ENCODE results near the gene LRFN3. TPM values are rescaled to one million over a fixed set of nuclear protein-coding genes. Genes with fewer than 3 reads are reported as not detected.
"Not testable (repeated sequence)": the region's sequence is repeated elsewhere in the genome, so short reads cannot be mapped to it uniquely, and the experiment has no call there.

The LRFN3 gene
- total RNA-seq, 8 experiments from 2014 or later = 0.56 to 11.7 (median 6.5) TPM

- H3K4me1 ChIP-seq (replicated peaks in 1 of 2); H3K27ac ChIP-seq; in situ Hi-C loops (cut with MboI; ENCODE audit: low pct_unique_long_range_greater_than_20kb in 2 of 9, low sequenced_read_pairs in 9 of 9, unreplicated experiment in 9 of 9); H3K4me3 ChIP-seq; ATAC-seq (replicated peaks in 6 of 8): not testable (repeated sequence)
- 77 to 97% (median 90%) methylated on average over 3 to 12 of the region's 14 CpGs; no CpG with 5 or more reads in 2 of the 10 experiments for whole genome bisulfite sequencing, 10 experiments
Measured at GRCh38 chr19:35910355-35910754, 25.8 kb upstream of the LRFN3 start.

- Histone ChIP-seq H3K27ac (no peak overlapping the region), H3K4me3 (no peak overlapping the region), H3K4me1 (replicated peaks in 1 of 2) (peaks cover 0 to 4% of the 10 kb centered on the region in 2 donors)
- peak in 1 of 8 experiments; percentile 15 for ATAC-seq (replicated peaks in 6 of 8)
- in situ Hi-C loops (cut with MboI; ENCODE audit: low pct_unique_long_range_greater_than_20kb in 2 of 9, low sequenced_read_pairs in 9 of 9, unreplicated experiment in 9 of 9) = no loop called here
- 0 to 43% (median 17%) methylated on average over 1 to 2 of the region's 3 CpGs; no CpG with 5 or more reads in 5 of the 10 experiments for WGBS, 10 experiments
Measured at GRCh38 chr19:35911173-35911572, 25.0 kb upstream of the LRFN3 start.

GRCh38 chr19:35911790-35912189 is 24.4 kb upstream of the LRFN3 start:
- ATAC-seq (replicated peaks in 6 of 8) = peak in 1 of 8 experiments; percentile 15
- WGBS, 10 experiments = 38 to 100% (median 79%) methylated on average over 1 to 3 of the region's 5 CpGs; no CpG with 5 or more reads in 5 of the 10 experiments
- Histone ChIP-seq H3K4me3 (no peak overlapping the region), H3K27ac (no peak overlapping the region), H3K4me1 (replicated peaks in 1 of 2) (peaks cover 0 to 4% of the 10 kb centered on the region in 2 donors)
- in situ Hi-C loops (cut with MboI; ENCODE audit: low pct_unique_long_range_greater_than_20kb in 2 of 9, low sequenced_read_pairs in 9 of 9, unreplicated experiment in 9 of 9) = no loop called here

DNA sequence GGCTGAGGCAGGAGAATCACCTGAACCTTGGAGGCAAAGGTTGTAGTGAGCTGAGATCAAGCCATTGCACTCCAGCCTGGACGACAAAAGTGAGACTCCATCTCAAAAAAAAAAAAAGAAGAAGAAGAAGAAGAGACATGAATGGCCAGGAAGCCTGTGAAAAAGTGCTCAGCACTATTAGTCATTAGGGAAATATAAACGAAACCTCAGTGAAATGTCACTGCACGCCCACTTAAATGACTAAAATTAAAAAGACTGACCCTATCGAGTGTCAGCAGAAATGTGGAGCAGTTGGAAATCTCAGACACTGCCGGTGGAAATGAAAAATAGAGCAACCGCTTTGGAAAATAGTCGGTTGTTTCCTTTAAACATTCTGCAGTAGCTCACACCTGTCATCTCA is 22.6 kb upstream of the LRFN3 start:
- H3K27ac ChIP-seq = no peak overlapping the region
- in situ Hi-C loops (cut with MboI; ENCODE audit: low pct_unique_long_range_greater_than_20kb in 2 of 9, low sequenced_read_pairs in 9 of 9, unreplicated experiment in 9 of 9) = no loop called here

GRCh38 chr19:35915443-35915842 is 20.7 kb upstream of the LRFN3 start:
- in situ Hi-C loops (cut with MboI; ENCODE audit: low pct_unique_long_range_greater_than_20kb in 2 of 9, low sequenced_read_pairs in 9 of 9, unreplicated experiment in 9 of 9) = no loop called here
- Histone ChIP-seq H3K4me1 (replicated peaks in 1 of 2) (no peaks in the 10 kb centered on the region), H3K4me3 (no peak overlapping the region), H3K27ac (no peak overlapping the region)
- no peak for ATAC-seq (replicated peaks in 6 of 8)
- WGBS, 10 experiments = 11 to 73% (median 50%) methylated on average over 2 to 3 of the region's 3 CpGs; no CpG with 5 or more reads in 2 of the 10 experiments

More for the DNA sequence above, 22.6 kb upstream of the LRFN3 start:
- no peak for ATAC-seq (replicated peaks in 6 of 8)
- no peaks in the 10 kb centered on the region for H3K4me1 ChIP-seq (replicated peaks in 1 of 2)
- H3K4me3 ChIP-seq = no peak overlapping the region
- WGBS, 10 experiments = 20 to 84% (median 71%) methylated on average over 1 to 7 of the region's 7 CpGs

DNA sequence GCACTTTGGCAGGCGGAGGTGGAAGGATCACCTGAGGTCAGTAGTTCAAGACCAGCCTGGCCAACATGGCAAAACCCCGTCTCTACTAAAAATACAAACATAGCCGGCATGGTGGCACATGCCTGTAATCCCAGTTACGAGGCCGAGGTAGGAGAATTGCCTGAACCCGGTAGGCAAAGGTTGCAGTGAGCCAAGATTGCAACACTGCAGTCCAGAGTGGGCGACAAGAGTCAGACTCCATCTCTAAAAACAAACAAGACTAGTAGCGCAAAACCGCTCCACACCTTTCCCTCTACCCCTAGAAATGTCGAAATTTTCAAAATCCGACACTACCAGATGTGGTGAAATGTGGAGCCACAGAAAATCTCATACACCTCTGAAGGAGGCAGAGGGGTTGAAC is 16.9 kb upstream of the LRFN3 start:
- 60 to 91% (median 81%) methylated on average over 1 to 8 of the region's 11 CpGs; no CpG with 5 or more reads in 4 of the 10 experiments for WGBS, 10 experiments
- no peak overlapping the region for H3K27ac ChIP-seq
- H3K4me1 ChIP-seq (replicated peaks in 1 of 2) = no peaks in the 10 kb centered on the region
- in situ Hi-C loops (cut with MboI; ENCODE audit: low pct_unique_long_range_greater_than_20kb in 2 of 9, low sequenced_read_pairs in 9 of 9, unreplicated experiment in 9 of 9) = no loop called here
- ATAC-seq (replicated peaks in 6 of 8) = no peak
- H3K4me3 ChIP-seq = no peak overlapping the region

DNA sequence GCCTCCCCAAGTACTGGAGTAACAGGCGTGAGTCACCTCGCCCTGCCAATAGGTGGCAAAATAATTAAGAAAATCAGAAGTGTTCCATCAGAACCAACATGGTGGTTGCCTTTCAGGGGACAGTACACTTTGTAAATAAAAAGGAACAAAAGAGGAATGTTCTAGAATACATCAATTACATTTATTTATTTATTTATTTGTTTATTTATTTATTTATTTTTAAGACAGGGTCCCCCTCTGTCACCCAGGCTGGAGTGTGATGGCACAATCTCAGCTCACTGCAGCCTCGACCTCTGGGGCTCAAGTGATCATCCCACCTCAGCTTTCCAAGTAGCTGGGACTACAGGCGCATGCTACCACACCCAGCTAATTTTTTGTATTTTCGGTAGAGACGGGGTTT is 15.2 kb upstream of the LRFN3 start:
- WGBS, 10 experiments = 32 to 90% (median 62%) methylated on average over 1 to 5 of the region's 6 CpGs; no CpG with 5 or more reads in 4 of the 10 experiments
- Histone ChIP-seq H3K4me1 (replicated peaks in 1 of 2) (no peaks in the 10 kb centered on the region), H3K27ac (no peak overlapping the region), H3K4me3 (no peak overlapping the region)
- in situ Hi-C loops (cut with MboI; ENCODE audit: low pct_unique_long_range_greater_than_20kb in 2 of 9, low sequenced_read_pairs in 9 of 9, unreplicated experiment in 9 of 9) = no loop called here
- no peak for ATAC-seq (replicated peaks in 6 of 8)

GRCh38 chr19:35925501-35925900 is 10.7 kb upstream of the LRFN3 start:
- Histone ChIP-seq H3K4me1 (replicated peaks in 1 of 2) (no peaks in the 10 kb centered on the region), H3K4me3 (no peak overlapping the region), H3K27ac (no peak overlapping the region)
- no peak for ATAC-seq (replicated peaks in 6 of 8)
- 0 to 80% (median 80%) methylated on average over 1 to 2 of the region's 3 CpGs; no CpG with 5 or more reads in 4 of the 10 experiments for WGBS, 10 experiments
- in situ Hi-C loops (cut with MboI; ENCODE audit: low pct_unique_long_range_greater_than_20kb in 2 of 9, low sequenced_read_pairs in 9 of 9, unreplicated experiment in 9 of 9) = no loop called here

- no peak for ATAC-seq (replicated peaks in 6 of 8)
- no peak overlapping the region for H3K27ac ChIP-seq
- peaks cover 3 to 4% of the 10 kb centered on the region in 2 donors for H3K4me1 ChIP-seq (replicated peaks in 1 of 2)
- WGBS, 10 experiments = 53 to 84% (median 75%) methylated on average over 1 to 5 of the region's 5 CpGs; no CpG with 5 or more reads in 3 of the 10 experiments
- no peak overlapping the region for H3K4me3 ChIP-seq
- in situ Hi-C loops (cut with MboI; ENCODE audit: low pct_unique_long_range_greater_than_20kb in 2 of 9, low sequenced_read_pairs in 9 of 9, unreplicated experiment in 9 of 9) = no loop called here
Measured at GRCh38 chr19:35928507-35928906, 7.7 kb upstream of the LRFN3 start.

DNA sequence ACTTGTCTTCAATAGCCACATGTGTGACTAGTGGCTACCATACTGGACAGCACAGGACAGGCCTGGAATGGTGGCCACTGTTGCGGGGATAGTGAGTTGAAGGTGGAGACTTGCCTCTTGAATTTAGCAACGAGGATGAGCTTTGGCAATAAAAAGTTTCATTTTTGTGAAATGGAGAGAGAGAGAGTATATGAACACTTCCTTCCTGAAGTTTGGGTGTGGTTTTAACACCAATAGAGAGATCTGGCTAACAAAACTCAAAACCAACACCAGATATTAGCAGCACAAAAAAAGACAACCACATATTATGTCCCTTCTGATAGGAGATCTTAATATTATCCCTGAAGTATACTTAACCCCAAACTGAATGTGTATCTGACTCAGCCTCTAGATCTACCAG is 6.3 kb upstream of the LRFN3 start:
- no peak for ATAC-seq (replicated peaks in 6 of 8)
- Histone ChIP-seq H3K4me3 (no peak overlapping the region), H3K4me1 (replicated peaks in 1 of 2) (peaks cover 3 to 4% of the 10 kb centered on the region in 2 donors), H3K27ac (no peak overlapping the region)
- in situ Hi-C loops (cut with MboI; ENCODE audit: low pct_unique_long_range_greater_than_20kb in 2 of 9, low sequenced_read_pairs in 9 of 9, unreplicated experiment in 9 of 9) = loop anchor here in 1 of 9 experiments (10.0 kb wide), 1 partner anchor 45 kb away; no protein-coding TSS in a partner anchor
- WGBS, 10 experiments = 50 to 100% (median 95%) methylated on average over 1 to 2 of the region's 2 CpGs; no CpG with 5 or more reads in 3 of the 10 experiments

DNA sequence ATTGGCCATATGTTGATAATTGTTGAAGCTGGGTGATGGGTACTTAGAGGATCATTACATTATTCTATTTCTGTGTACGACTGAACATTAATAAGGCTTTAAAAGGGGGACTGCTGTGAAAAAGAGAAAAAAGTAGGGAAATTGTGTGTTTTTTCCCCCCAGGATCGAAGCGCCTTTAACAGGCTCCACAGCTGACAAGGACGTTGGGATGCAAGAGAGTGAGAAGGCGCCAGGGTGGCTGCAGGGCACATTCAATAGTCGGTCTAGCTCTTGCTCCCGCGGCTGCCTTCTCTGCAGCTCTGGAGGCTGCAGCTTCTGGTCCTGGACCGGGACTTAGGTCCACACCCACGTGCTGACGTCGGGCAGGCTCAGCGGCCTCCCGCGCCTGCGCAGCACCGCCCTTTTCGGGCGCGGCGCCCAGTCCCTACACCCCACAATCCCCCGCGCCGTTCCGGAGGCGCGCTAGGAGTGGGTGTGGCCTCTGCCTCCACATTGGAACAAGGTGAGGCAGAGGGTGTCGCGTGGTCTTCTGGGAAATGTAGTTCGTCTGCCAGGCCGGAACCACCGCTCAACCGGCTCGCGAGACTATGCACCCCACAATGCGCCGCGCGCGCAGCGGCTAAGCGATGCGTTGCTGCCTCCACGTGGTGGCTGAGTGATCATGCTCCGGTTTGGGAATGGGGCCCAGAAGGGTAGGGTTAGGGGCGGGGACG is 4.9 kb upstream of the LRFN3 start:
- in situ Hi-C loops (cut with MboI; ENCODE audit: low pct_unique_long_range_greater_than_20kb in 2 of 9, low sequenced_read_pairs in 9 of 9, unreplicated experiment in 9 of 9) = loop anchor here in 1 of 9 experiments (10.0 kb wide), 1 partner anchor 47 kb away; no protein-coding TSS in a partner anchor
- Histone ChIP-seq H3K4me1 (replicated peaks in 1 of 2) (peaks cover 7 to 8% of the 10 kb centered on the region in 2 donors), H3K4me3 (peak overlapping the region; percentile 32 to 38 (median 37)), H3K27ac (peak overlapping the region; percentile 73 to 79)
- 0 to 38% (median 1%) methylated on average over 1 to 15 of the region's 47 CpGs; no CpG with 5 or more reads in 1 of the 10 experiments for WGBS, 10 experiments
- peak; percentile 93 to 97 (median 96) for ATAC-seq (replicated peaks in 6 of 8)

DNA sequence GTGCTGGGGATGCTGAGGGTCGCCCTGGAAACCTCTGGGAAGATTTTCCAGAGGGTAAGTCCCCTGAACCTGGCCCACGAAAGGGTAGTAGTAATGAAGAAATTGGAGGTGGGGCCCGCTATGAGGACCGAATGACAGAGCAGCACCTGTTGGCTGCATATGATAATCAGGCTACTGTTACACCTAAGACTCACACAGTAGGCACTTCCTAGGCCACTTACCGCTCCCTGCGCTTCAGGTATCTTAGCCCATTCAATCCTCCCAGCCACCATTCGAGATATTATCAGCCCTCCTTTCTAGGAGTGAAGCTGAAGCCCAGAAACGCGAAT is 4.3 kb upstream of the LRFN3 start:
- Histone ChIP-seq H3K4me1 (replicated peaks in 1 of 2) (peaks cover 7 to 8% of the 10 kb centered on the region in 2 donors), H3K27ac (no peak overlapping the region), H3K4me3 (peak overlapping the region; percentile 18 to 25 (median 22))
- 0 to 67% (median 38%) methylated on average over 1 to 7 of the region's 9 CpGs; no CpG with 5 or more reads in 3 of the 10 experiments for WGBS, 10 experiments
- in situ Hi-C loops (cut with MboI; ENCODE audit: low pct_unique_long_range_greater_than_20kb in 2 of 9, low sequenced_read_pairs in 9 of 9, unreplicated experiment in 9 of 9) = loop anchor here in 1 of 9 experiments (10.0 kb wide), 1 partner anchor 47 kb away; no protein-coding TSS in a partner anchor
- no peak for ATAC-seq (replicated peaks in 6 of 8)

DNA sequence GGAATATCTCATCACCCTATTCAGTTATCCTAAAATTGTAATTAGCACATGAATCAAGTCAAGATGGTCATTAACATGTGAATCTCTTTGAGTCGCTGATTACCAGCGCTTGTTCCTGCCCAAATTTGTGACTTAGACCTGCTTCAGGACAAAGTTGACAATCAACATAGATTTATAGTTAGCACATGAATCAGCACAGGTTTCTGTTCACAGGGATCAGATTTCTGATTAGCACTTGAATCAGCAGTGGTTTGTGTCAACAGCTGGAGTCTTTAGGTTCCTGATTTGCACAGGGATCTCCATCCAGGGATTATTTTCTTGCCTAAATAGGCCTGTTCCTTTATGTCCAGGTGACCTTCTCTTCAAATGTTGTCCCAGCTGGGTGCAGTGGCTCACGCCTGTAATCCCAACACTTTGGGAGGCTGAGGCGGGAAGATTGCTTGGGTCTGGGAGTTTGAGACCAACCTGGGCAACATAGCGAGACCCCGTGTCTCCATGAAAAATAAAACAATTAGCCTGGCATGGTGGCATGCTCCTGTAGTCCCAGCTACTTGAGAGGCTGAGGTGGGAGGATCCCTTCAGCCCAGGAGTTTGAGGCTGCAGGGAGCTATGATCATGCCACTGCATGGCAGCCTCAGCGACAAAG is 3.8 kb upstream of the LRFN3 start:
- in situ Hi-C loops (cut with MboI; ENCODE audit: low pct_unique_long_range_greater_than_20kb in 2 of 9, low sequenced_read_pairs in 9 of 9, unreplicated experiment in 9 of 9) = loop anchor here in 1 of 9 experiments (10.0 kb wide), 1 partner anchor 48 kb away; no protein-coding TSS in a partner anchor
- Histone ChIP-seq H3K4me1 (replicated peaks in 1 of 2) (peaks cover 8 to 13% of the 10 kb centered on the region in 2 donors), H3K27ac (no peak overlapping the region), H3K4me3 (no peak overlapping the region)
- 23 to 83% (median 60%) methylated on average over 2 to 5 of the region's 7 CpGs; no CpG with 5 or more reads in 1 of the 10 experiments for WGBS, 10 experiments
- no peak for ATAC-seq (replicated peaks in 6 of 8)
